Keratinocyte (primary cell): ENCODE results near the gene EFCAB6. TPM values are rescaled to one million over a fixed set of nuclear protein-coding genes. Genes with fewer than 3 reads are reported as not detected.

Source experiments
- DNase-seq: peaks from one replicate; pipeline ENCODE4 v3.0.0-alpha.2; 2011; ENCODE audit warnings: low read depth, missing footprints, low spot score
- FAIRE-seq: peaks from 2 replicates; lab custom pipeline; 2011; peaks lifted over from hg19 to GRCh38; lab: Jason Lieb, UNC
- H2AFZ ChIP-seq: 2 replicates; pipeline ENCODE4 v1.6.0; 2012; ENCODE audit warnings: low read length, control low read depth, inconsistent platforms; ENCODE audit not compliant: control insufficient read depth
- H3K27ac ChIP-seq: 2 replicates; pipeline ENCODE4 v1.5.1; 2011; ENCODE audit warnings: low read length; ENCODE audit not compliant: control insufficient read depth, insufficient read depth
- H3K27me3 ChIP-seq: 3 replicates; pipeline ENCODE4 v1.6.0; 2011; ENCODE audit warnings: low read length; ENCODE audit not compliant: control insufficient read depth, insufficient read depth; ENCODE audit errors: extremely low read depth
- H3K36me3 ChIP-seq, 2 experiments: 2 replicates in 1 of 2; 3 replicates in 1 of 2; pipeline ENCODE4 v1.5.1; 2011; ENCODE audit warnings: low read length in 2 of 2, mild to moderate bottlenecking in 1 of 2; ENCODE audit not compliant: control insufficient read depth in 2 of 2, insufficient read depth in 2 of 2; ENCODE audit errors: extremely low read depth in 1 of 2
- H3K4me1 ChIP-seq: 3 replicates; pipeline ENCODE4 v1.5.1; 2011; ENCODE audit warnings: low read length; ENCODE audit not compliant: control insufficient read depth, insufficient read depth; ENCODE audit errors: extremely low read depth
- H3K4me2 ChIP-seq: 3 replicates; pipeline ENCODE4 v1.6.0; 2011; ENCODE audit warnings: low read depth, low read length; ENCODE audit not compliant: control insufficient read depth, insufficient read depth; ENCODE audit errors: extremely low read depth
- H3K4me3 ChIP-seq, 3 experiments: fragments of 200-600 bp in 1 of 3; sonication (generic) in 1 of 3; 2 replicates in 2 of 3; 3 replicates in 1 of 3; pipeline ENCODE4 v1.5.1; 2011 to 2016; ENCODE audit warnings: low read length in 3 of 3, mild to moderate bottlenecking in 3 of 3, control low read depth in 2 of 3, inconsistent platforms in 1 of 3, low read depth in 1 of 3, mixed read lengths in 1 of 3, mixed run types in 1 of 3, moderate library complexity in 1 of 3; ENCODE audit not compliant: control insufficient read depth in 2 of 3, insufficient read depth in 2 of 3; ENCODE audit errors: extremely low read depth in 1 of 3
- H3K79me2 ChIP-seq: 2 replicates; pipeline ENCODE4 v1.6.0; 2012; ENCODE audit warnings: low read length; ENCODE audit not compliant: control insufficient read depth, insufficient read depth
- H3K9ac ChIP-seq: 3 replicates; pipeline ENCODE4 v1.6.0; 2011; ENCODE audit warnings: low read length; ENCODE audit not compliant: control insufficient read depth, insufficient read depth; ENCODE audit errors: extremely low read depth
- H3K9me1 ChIP-seq: 3 replicates; pipeline ENCODE4 v1.6.0; 2011; ENCODE audit warnings: low read length; ENCODE audit not compliant: control insufficient read depth, insufficient read depth; ENCODE audit errors: extremely low read depth
- H3K9me3 ChIP-seq: 2 replicates; pipeline ENCODE4 v1.5.1; 2012; ENCODE audit warnings: low read depth, low read length; ENCODE audit not compliant: control insufficient read depth
- H4K20me1 ChIP-seq: 3 replicates; pipeline ENCODE4 v1.6.0; 2011; ENCODE audit warnings: low read length; ENCODE audit not compliant: control insufficient read depth, insufficient read depth; ENCODE audit errors: extremely low read depth
- EZH2 ChIP-seq: IDR thresholded peaks from one replicate; pipeline ENCODE4 v1.6.1; 2012; ENCODE audit warnings: inconsistent platforms, mild to moderate bottlenecking, low read length, moderate library complexity
- dilution Hi-C: fragments of 300-500 bp; cut with MboI; formaldehyde crosslinking; loops from one replicate; pipeline ENCODE4 v1.7.0; 2020; ENCODE audit warnings: low sequenced_read_pairs; ENCODE audit not compliant: extremely low pct_ligation_motif_present
- polyA plus RNA-seq, 5 experiments: library from polyadenylated mRNA; depleted of rRNA in 3 of 5; stranded (reverse) in 3 of 5; stranded (forward) in 1 of 5; unstranded in 1 of 5; fragments of >200 nt; gene quantifications; 1 replicate in 1 of 5; 2 replicates in 3 of 5; 3 replicates in 1 of 5; pipeline versions ENCODE4 v1.2.1 to v1.2.3, GENCODE V29; 2011 to 2012; ENCODE audit warnings: missing spikeins in 2 of 5, low read depth in 1 of 5, low replicate concordance in 1 of 5
- TF ChIP-seq, protein P1 (sequence below), 3 experiments: IDR thresholded peaks in 1 of 3; conservative IDR thresholded peaks in 1 of 3; optimal IDR thresholded peaks in 1 of 3; 2 replicates in 2 of 3; 3 replicates in 1 of 3; pipeline versions ENCODE3 to v1.5.1; 2011; ENCODE audit warnings: low read length in 3 of 3, mild to moderate bottlenecking in 3 of 3, moderate library complexity in 2 of 3, control low read depth in 1 of 3, inconsistent platforms in 1 of 3; ENCODE audit not compliant: insufficient read depth in 2 of 3; ENCODE audit errors: extremely low read depth in 1 of 3

Gene EFCAB6
- polyA plus RNA-seq, 1 donor (not counting 4 experiments of a cell fraction or from before 2014, with no cell fraction given), result 0.18 TPM

DNA sequence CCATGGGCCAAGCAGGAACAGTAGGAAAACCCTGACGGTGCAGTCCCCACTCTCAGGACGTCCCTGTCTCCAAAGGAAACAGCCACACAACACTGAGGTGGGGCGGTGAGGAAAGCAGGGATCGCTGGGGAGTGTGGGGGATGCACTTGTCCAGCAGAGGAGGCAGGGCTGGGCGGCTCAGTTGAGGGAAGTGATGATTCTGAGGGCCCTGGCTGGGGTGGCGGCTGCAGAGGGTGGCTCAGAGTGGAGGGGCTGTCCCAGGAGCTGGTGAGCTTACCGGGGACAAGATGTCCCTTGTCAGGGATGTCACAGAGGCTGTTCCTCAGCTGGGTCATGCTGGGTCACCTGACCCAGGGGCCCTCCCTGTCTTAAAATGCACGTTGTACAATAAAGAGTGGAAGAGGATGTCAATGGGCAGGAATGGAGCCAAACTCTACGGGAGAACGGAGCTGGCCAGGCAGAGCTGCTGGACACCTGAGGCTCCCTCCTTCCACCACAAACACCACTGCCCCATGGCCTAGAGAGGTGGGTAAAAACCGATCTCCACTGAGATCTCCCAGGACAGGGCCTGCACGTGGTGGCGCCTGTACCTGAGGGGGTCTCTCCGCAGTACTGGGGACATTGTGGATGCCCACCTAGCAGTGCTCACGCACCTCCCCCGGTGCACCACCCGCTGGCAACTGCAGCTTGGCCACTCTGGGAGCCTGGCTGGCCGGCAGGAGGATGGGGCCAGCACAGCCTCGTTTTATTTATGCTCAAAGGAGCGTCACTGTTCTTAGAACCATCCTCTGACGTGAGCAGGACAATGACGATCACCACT is 9.7 kb upstream of the EFCAB6 start:
- Histone ChIP-seq H3K27me3 (peaks cover 9% of the 10 kb centered on the region), H3K9me3 (no peaks in the 10 kb centered on the region), H3K36me3 (no peaks in the 10 kb centered on the region), H4K20me1 (no peaks in the 10 kb centered on the region), H3K4me1 (peaks cover 8% of the 10 kb centered on the region), H3K79me2 (no peaks in the 10 kb centered on the region), H3K9ac (no peak overlapping the region), H3K27ac (no peak overlapping the region), H2AFZ (no peak overlapping the region), H3K4me3 (no peak overlapping the region), H3K9me1 (no peaks in the 10 kb centered on the region), H3K4me2 (no peak overlapping the region)
- no peak for DNase-seq
- no peak for FAIRE-seq
- dilution Hi-C loops, result no loop called here
- TF ChIP-seq, protein P1, sequence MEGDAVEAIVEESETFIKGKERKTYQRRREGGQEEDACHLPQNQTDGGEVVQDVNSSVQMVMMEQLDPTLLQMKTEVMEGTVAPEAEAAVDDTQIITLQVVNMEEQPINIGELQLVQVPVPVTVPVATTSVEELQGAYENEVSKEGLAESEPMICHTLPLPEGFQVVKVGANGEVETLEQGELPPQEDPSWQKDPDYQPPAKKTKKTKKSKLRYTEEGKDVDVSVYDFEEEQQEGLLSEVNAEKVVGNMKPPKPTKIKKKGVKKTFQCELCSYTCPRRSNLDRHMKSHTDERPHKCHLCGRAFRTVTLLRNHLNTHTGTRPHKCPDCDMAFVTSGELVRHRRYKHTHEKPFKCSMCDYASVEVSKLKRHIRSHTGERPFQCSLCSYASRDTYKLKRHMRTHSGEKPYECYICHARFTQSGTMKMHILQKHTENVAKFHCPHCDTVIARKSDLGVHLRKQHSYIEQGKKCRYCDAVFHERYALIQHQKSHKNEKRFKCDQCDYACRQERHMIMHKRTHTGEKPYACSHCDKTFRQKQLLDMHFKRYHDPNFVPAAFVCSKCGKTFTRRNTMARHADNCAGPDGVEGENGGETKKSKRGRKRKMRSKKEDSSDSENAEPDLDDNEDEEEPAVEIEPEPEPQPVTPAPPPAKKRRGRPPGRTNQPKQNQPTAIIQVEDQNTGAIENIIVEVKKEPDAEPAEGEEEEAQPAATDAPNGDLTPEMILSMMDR (optimal IDR thresholded peaks at IDR 0.05 in 1 of 3, IDR thresholded peaks at IDR 0.05 in 1 of 3, conservative IDR thresholded peaks at IDR 0.05 in 1 of 3; ENCODE audit: extremely low read depth in 1 of 3, insufficient read depth in 2 of 3, low read length in 3 of 3), result no peak
- TF ChIP-seq EZH2, result no peak

DNA sequence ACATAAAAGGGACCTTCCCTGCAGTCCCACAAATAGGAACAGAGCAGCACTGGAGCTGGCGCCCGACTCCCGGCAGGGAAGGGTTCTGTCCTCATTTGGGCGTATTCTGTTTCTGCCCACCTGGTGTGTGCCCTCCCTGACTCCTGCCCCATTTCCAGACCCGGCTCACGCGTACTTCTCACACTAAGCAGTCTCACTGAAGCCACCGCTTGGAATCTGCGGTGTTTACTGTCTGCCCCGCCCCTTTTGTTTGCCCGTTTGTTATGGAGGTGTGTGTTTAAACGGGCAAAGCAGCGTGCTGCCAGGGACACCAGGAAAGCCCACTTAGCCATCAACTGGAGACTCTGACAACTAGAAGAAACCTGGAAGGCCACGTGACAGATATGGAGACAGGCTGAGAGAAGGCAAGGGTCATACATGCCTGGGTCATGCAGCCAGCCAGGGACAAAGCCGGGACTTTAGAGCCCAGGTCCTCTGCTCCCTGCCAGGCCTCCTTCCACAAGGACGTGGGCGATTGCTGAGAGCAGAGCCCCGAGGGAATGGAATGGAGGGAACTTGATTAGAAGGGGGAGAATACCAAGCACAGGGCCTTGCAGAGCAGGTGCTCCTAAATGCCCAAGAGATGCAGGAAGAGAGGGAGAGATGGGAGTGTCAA is 8.7 kb upstream of the EFCAB6 start:
- TF ChIP-seq, protein P1 (optimal IDR thresholded peaks at IDR 0.05 in 1 of 3, IDR thresholded peaks at IDR 0.05 in 1 of 3, conservative IDR thresholded peaks at IDR 0.05 in 1 of 3; ENCODE audit: extremely low read depth in 1 of 3, insufficient read depth in 2 of 3, low read length in 3 of 3), result no peak
- TF ChIP-seq EZH2, result no peak
- H3K4me2 ChIP-seq, result no peak overlapping the region
- no peak overlapping the region for H2AFZ ChIP-seq
- no peaks in the 10 kb centered on the region for H3K4me1 ChIP-seq
- dilution Hi-C loops, result no loop called here
- no peak for DNase-seq
- H3K9me3 ChIP-seq, result no peaks in the 10 kb centered on the region
- H3K9ac ChIP-seq, result no peak overlapping the region
- no peaks in the 10 kb centered on the region for H3K79me2 ChIP-seq
- H3K27ac ChIP-seq, result no peak overlapping the region
- no peaks in the 10 kb centered on the region for H3K36me3 ChIP-seq
- FAIRE-seq, result no peak
- no peaks in the 10 kb centered on the region for H3K9me1 ChIP-seq
- H4K20me1 ChIP-seq, result no peaks in the 10 kb centered on the region
- peaks cover 9% of the 10 kb centered on the region for H3K27me3 ChIP-seq
- H3K4me3 ChIP-seq, result no peak overlapping the region
